CD14-positive monocyte (primary cell): ENCODE results near the gene MRS2. TPM values are rescaled to one million over a fixed set of nuclear protein-coding genes. Genes with fewer than 3 reads are reported as not detected.

Experiments
- DNase-seq, 3 donors: peaks; one replicate each; pipeline ENCODE4 v3.0.0-alpha.2; 2011 to 2022
- H2AFZ ChIP-seq: 2 replicates; pipeline ENCODE4 v1.6.0; 2012; ENCODE audit warnings: mild to moderate bottlenecking, low read depth, low read length, inconsistent platforms; ENCODE audit not compliant: insufficient read depth, poor library complexity, severe bottlenecking
- H3K27ac ChIP-seq, 2 donors: 1 replicate in 1 of 2; 2 replicates in 1 of 2; pipeline ENCODE4 v1.5.1; 2012 to 2013; ENCODE audit warnings: low read length in 2 of 2, control low read depth in 1 of 2, inconsistent platforms in 1 of 2, low read depth in 1 of 2, mild to moderate bottlenecking in 1 of 2
- H3K27me3 ChIP-seq, 2 donors: one replicate each; pipeline versions ENCODE4 v1.6.0 to v1.6.1; 2011 to 2013; ENCODE audit warnings: low read length in 2 of 2; ENCODE audit not compliant: control insufficient read depth in 2 of 2, insufficient read depth in 2 of 2
- H3K36me3 ChIP-seq, 2 donors: replicated peaks in 1 of 2; 1 replicate in 1 of 2; 2 replicates in 1 of 2; pipeline versions ENCODE4 v1.5.1 to v1.6.1; 2012 to 2013; ENCODE audit warnings: low read length in 2 of 2, control low read depth in 1 of 2, inconsistent platforms in 1 of 2, mild to moderate bottlenecking in 1 of 2; ENCODE audit not compliant: insufficient read depth in 2 of 2, control insufficient read depth in 1 of 2
- H3K4me1 ChIP-seq, 2 donors: 1 replicate in 1 of 2; 2 replicates in 1 of 2; pipeline versions ENCODE4 v1.5.1 to v1.6.1; 2012 to 2013; ENCODE audit warnings: low read length in 2 of 2, control low read depth in 1 of 2, inconsistent platforms in 1 of 2, mild to moderate bottlenecking in 1 of 2, moderate library complexity in 1 of 2; ENCODE audit not compliant: insufficient read depth in 2 of 2, control insufficient read depth in 1 of 2
- H3K4me2 ChIP-seq: replicated peaks from 2 replicates; pipeline ENCODE3; 2012; ENCODE audit warnings: low read length, moderate library complexity, mild to moderate bottlenecking; ENCODE audit not compliant: poor library complexity, severe bottlenecking; ENCODE audit errors: extremely low read depth
- H3K4me3 ChIP-seq, 3 experiments: fragments of 200-600 bp in 1 of 3; sonication (generic) in 1 of 3; replicated peaks in 1 of 3; 1 replicate in 2 of 3; 2 replicates in 1 of 3; pipeline ENCODE4 v1.5.1; 2011 to 2013; ENCODE audit warnings: low read length in 3 of 3, mild to moderate bottlenecking in 3 of 3, control low read depth in 2 of 3, low read depth in 2 of 3, inconsistent platforms in 1 of 3, moderate library complexity in 1 of 3
- H3K79me2 ChIP-seq: 2 replicates; pipeline ENCODE4 v1.6.0; 2012; ENCODE audit warnings: mild to moderate bottlenecking, control low read depth, inconsistent platforms, low read length, moderate library complexity; ENCODE audit not compliant: insufficient read depth
- H3K9ac ChIP-seq: 2 replicates; pipeline ENCODE4 v1.6.0; 2017; ENCODE audit warnings: low read length, mild to moderate bottlenecking; ENCODE audit not compliant: insufficient read depth, poor library complexity, severe bottlenecking
- H3K9me3 ChIP-seq, 2 donors: replicated peaks in 1 of 2; 1 replicate in 1 of 2; 2 replicates in 1 of 2; pipeline versions ENCODE4 v1.5.1 to v1.6.1; 2012 to 2013; ENCODE audit warnings: low read length in 2 of 2, control low read depth in 1 of 2; ENCODE audit not compliant: control insufficient read depth in 1 of 2, insufficient read depth in 1 of 2
- H4K20me1 ChIP-seq: 2 replicates; pipeline ENCODE4 v1.6.0; 2012; ENCODE audit warnings: mild to moderate bottlenecking, low read length, control low read depth, moderate library complexity; ENCODE audit not compliant: insufficient read depth
- H3K27ac Mint-ChIP-seq, 7 donors: one replicate each; pipeline ENCODE4 v1.8.0; 2020; ENCODE audit warnings: mild to moderate bottlenecking in 7 of 7, mixed read lengths in 7 of 7, moderate library complexity in 6 of 7, inconsistent platforms in 2 of 7
- H3K27me3 Mint-ChIP-seq, 3 donors: one replicate each; pipeline ENCODE4 v1.8.0; 2021 to 2022; ENCODE audit warnings: low read depth in 3 of 3, mild to moderate bottlenecking in 3 of 3, mixed read lengths in 3 of 3, moderate library complexity in 3 of 3, inconsistent platforms in 1 of 3
- H3K36me3 Mint-ChIP-seq, 2 donors: one replicate each; pipeline ENCODE4 v1.8.0; 2020; ENCODE audit warnings: mixed read lengths in 2 of 2, inconsistent platforms in 1 of 2, mild to moderate bottlenecking in 1 of 2
- H3K4me1 Mint-ChIP-seq: one replicate; pipeline ENCODE4 v1.8.0; 2020; ENCODE audit warnings: mild to moderate bottlenecking, mixed read lengths
- H3K4me3 Mint-ChIP-seq, 2 donors: one replicate each; pipeline ENCODE4 v1.8.0; 2020; ENCODE audit warnings: mild to moderate bottlenecking in 2 of 2, mixed read lengths in 2 of 2, moderate library complexity in 1 of 2
- H3K9me3 Mint-ChIP-seq, 7 donors: one replicate each; pipeline ENCODE4 v1.8.0; 2020 to 2022; ENCODE audit warnings: mixed read lengths in 7 of 7, mild to moderate bottlenecking in 6 of 7, moderate library complexity in 6 of 7, inconsistent platforms in 2 of 7
- WGBS: methylation state at CpG from one replicate; pipeline ENCODE4 v1.1.5; 2013; ENCODE audit warnings: missing lambda C conversion rate; ENCODE audit not compliant: insufficient coverage; 5-methylcytosine and 5-hydroxymethylcytosine counted together
- intact Hi-C, 2 donors: fragments of 100-400 bp; cut with micrococcal nuclease; formaldehyde crosslinking; loops; one replicate each; pipeline versions ENCODE4 v1.15.0 to v1.15.1; 2023
- polyA plus RNA-seq, 3 donors: library from polyadenylated mRNA; depleted of rRNA in 1 of 3; unstranded in 2 of 3; stranded (reverse) in 1 of 3; fragments of 300-500 nt in 2 of 3; fragments of >200 nt in 1 of 3; fragmentation: Illumina TruSeq in 2 of 3; gene quantifications; 1 replicate in 2 of 3; 2 replicates in 1 of 3; pipeline ENCODE4 v1.2.3, GENCODE V29; 2012 to 2021
- TF ChIP-seq, protein P1 (sequence below): fragments of 200-600 bp; IDR thresholded peaks from one replicate; pipeline ENCODE4 v1.8.0; 2022; ENCODE audit warnings: antibody characterized with exemption, mild to moderate bottlenecking

The MRS2 gene
- polyA plus RNA-seq, 3 donors, result 8.6 to 21.0 (median 19.3) TPM

DNA sequence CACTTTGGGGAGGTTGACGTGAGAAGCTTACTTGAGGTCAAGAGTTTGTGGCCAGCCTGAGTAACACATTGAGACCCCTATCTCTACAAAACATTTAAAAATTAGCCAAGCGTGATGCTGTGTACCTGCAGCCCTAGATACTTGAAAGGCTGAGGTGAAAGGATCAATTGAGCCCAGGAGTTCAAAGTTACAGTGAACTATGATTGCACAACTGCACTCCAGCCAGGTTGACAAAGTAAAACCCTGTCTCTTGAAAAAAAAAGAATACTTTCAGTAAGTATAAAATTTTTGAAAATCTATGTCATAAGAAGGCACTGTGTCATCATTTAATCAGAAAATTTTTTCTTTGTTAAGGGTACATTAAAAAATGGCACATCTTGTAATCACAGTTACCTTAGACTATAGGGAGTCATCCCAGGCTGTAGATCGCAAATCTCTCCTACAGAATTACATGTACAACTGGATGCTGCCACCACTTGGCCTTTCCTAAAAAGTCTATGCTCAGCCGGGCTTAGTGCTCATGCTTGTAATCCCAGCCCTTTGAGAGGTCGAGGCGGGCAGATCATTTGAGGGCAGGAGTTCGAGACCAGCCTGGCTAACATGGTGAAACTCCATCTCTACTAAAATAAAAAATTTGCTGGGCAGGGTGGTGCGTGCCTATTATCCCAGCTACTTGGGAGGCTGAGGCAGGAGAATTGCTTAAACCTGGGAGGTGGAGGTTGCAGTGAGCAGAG lies 17.0 kb upstream of the MRS2 start:
- Histone ChIP-seq H3K27ac (no peak overlapping the region), H3K36me3 (no peaks in the 10 kb centered on the region), H4K20me1 (no peaks in the 10 kb centered on the region), H3K9me3 (no peaks in the 10 kb centered on the region), H3K79me2 (no peaks in the 10 kb centered on the region), H3K4me1 (no peaks in the 10 kb centered on the region), H3K27me3 (no peaks in the 10 kb centered on the region), H3K4me2 (no peak overlapping the region), H3K4me3 (no peak overlapping the region), H3K9ac (no peak overlapping the region), H2AFZ (no peak overlapping the region)
- Mint-ChIP-seq H3K27me3 (peaks cover 4 to 6% (median 6%) of the 10 kb centered on the region in 3 donors), H3K27ac (no peak overlapping the region), H3K4me3 (no peak overlapping the region), H3K36me3 (no peaks in the 10 kb centered on the region), H3K9me3 (peaks cover 0 to 3% (median 2%) of the 10 kb centered on the region in 7 donors), H3K4me1 (no peaks in the 10 kb centered on the region)
- intact Hi-C loops, result no loop called here
- no peak for DNase-seq
- WGBS, result 100% methylated on average over 1 of the region's 8 CpGs
- TF ChIP-seq, protein P1, sequence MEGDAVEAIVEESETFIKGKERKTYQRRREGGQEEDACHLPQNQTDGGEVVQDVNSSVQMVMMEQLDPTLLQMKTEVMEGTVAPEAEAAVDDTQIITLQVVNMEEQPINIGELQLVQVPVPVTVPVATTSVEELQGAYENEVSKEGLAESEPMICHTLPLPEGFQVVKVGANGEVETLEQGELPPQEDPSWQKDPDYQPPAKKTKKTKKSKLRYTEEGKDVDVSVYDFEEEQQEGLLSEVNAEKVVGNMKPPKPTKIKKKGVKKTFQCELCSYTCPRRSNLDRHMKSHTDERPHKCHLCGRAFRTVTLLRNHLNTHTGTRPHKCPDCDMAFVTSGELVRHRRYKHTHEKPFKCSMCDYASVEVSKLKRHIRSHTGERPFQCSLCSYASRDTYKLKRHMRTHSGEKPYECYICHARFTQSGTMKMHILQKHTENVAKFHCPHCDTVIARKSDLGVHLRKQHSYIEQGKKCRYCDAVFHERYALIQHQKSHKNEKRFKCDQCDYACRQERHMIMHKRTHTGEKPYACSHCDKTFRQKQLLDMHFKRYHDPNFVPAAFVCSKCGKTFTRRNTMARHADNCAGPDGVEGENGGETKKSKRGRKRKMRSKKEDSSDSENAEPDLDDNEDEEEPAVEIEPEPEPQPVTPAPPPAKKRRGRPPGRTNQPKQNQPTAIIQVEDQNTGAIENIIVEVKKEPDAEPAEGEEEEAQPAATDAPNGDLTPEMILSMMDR, result no peak

DNA sequence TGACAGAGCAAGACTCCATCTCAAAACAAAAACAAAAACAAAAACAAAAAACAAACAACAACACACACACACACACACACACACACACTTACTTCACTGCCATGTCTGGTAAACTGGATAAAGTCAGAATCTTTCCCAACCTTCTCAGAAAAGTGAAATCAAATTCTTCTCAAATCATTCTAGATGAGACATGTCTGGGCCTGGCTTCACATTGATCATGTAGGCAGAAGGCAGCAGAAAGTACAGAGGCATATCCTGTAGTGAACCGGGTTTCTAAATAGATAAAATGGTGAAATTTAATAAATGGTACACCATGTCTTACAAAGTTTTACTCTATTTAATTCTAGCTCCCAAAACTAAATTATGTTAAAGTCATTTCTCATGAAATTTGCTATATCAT lies 14.9 kb upstream of the MRS2 start:
- Histone ChIP-seq H3K9ac (no peak overlapping the region), H3K79me2 (no peaks in the 10 kb centered on the region), H2AFZ (no peak overlapping the region), H3K27me3 (no peaks in the 10 kb centered on the region), H4K20me1 (no peaks in the 10 kb centered on the region), H3K27ac (no peak overlapping the region), H3K4me1 (no peaks in the 10 kb centered on the region), H3K4me3 (no peak overlapping the region), H3K4me2 (no peak overlapping the region), H3K36me3 (no peaks in the 10 kb centered on the region), H3K9me3 (no peaks in the 10 kb centered on the region)
- Mint-ChIP-seq H3K4me1 (no peaks in the 10 kb centered on the region), H3K4me3 (no peak overlapping the region), H3K36me3 (no peaks in the 10 kb centered on the region), H3K9me3 (no peaks in the 10 kb centered on the region), H3K27ac (no peak overlapping the region), H3K27me3 (peaks cover 4 to 6% (median 6%) of the 10 kb centered on the region in 3 donors)
- intact Hi-C loops, result no loop called here
- no peak for DNase-seq
- TF ChIP-seq, protein P1, result no peak
- no CpG with 5 or more reads among the region's 1 CpG for WGBS
